ENCODE results near the gene TLN1.
A peak's percentile ranks its signal among the peaks of the same experiment; 100 is the strongest.

Gene TLN1

GRCh38 chr9:35660966-35661415 is 71.0 kb downstream of the TLN1 start:
- no peak for DNase-seq

GRCh38 chr9:35659340-35659739 is 72.7 kb downstream of the TLN1 start:
- no peak for DNase-seq

- DNase-seq: no peak
These were observed 73.1 kb downstream of the TLN1 start for GRCh38 chr9:35658968-35659220.

GRCh38 chr9:35658137-35658967 is 73.6 kb downstream of the TLN1 start, which contains the start of gene CCDC107:
Gene CCDC107, plus strand, starts transcription at chr9:35658292. Its CDS starts 88 bp downstream, at chr9:35658380.
- peak; percentile 86 to 89 for DNase-seq

GRCh38 chr9:35657546-35658136 is 74.4 kb downstream of the TLN1 start, which contains the start of gene RMRP:
Gene RMRP, minus strand, starts transcription at chr9:35658019.
- DNase-seq: peak; percentile 96

GRCh38 chr9:35656831-35657545 is 75.0 kb downstream of the TLN1 start:
- DNase-seq: no peak

GRCh38 chr9:35656348-35656747 is 75.6 kb downstream of the TLN1 start:
- no peak for DNase-seq

GRCh38 chr9:35653611-35654010 is 78.4 kb downstream of the TLN1 start:
- no peak for DNase-seq

- no peak for DNase-seq
These were observed 79.2 kb downstream of the TLN1 start for GRCh38 chr9:35652829-35653209.

- no peak for DNase-seq
These were observed 79.8 kb downstream of the TLN1 start for GRCh38 chr9:35651956-35652828.

- DNase-seq: peak; percentile 62 to 67
These were observed 81.4 kb downstream of the TLN1 start, which contains the start of gene SIT1 for GRCh38 chr9:35650341-35651158. Gene SIT1, minus strand, starts transcription at chr9:35650931. Its CDS starts 78 bp downstream, at chr9:35650853.

- DNase-seq: peak; percentile 66 to 69
These were observed 82.3 kb downstream of the TLN1 start for GRCh38 chr9:35649431-35650340.
